HepG2 (cell line): ENCODE data around the gene ACYP2. TPM values are rescaled to one million over a fixed set of nuclear protein-coding genes. Genes with fewer than 3 reads are reported as not detected.
A peak's percentile ranks its signal among the peaks of the same experiment; 100 is the strongest.
"Not testable (repeated sequence)": the region's sequence is repeated elsewhere in the genome, so short reads cannot be mapped to it uniquely, and the experiment has no call there.

Source experiments
- ATAC-seq: fragments of 200-7000 bp; cut with Tn5 transposase; 3 replicates; pipeline ENCODE4 v1.9.1; 2020; ENCODE audit warnings: mild to moderate bottlenecking, moderate library complexity
- BruUV-seq: library from RNA; stranded (reverse); fragments of 400-500 nt; replicated peaks from 2 replicates; lab custom pipeline; 2021; lab: Mats Ljungman, UMichigan
- CTCF ChIA-PET: fragments of 300-600 bp; formaldehyde crosslinking; extraction: SDS; loops from one replicate; lab custom pipeline; 2021; ENCODE audit warnings: low total read pairs, inconsistent platforms, low intra/inter-chr PET ratio; lab: Yijun Ruan, JAX
- POLR2A ChIA-PET: fragments of 350-600 bp; sonication (Branson Sonifier 250); formaldehyde crosslinking; loops from one replicate; lab custom pipeline; 2020; ENCODE audit warnings: antibody characterized with exemption, inconsistent platforms; lab: Yijun Ruan, JAX
- DNase-seq: peaks from one replicate; pipeline ENCODE4 v3.0.0-alpha.2; 2015; ENCODE audit warnings: low spot score
- FAIRE-seq: peaks from 3 replicates; lab custom pipeline; 2011; peaks lifted over from hg19 to GRCh38; lab: Jason Lieb, UNC
- H2AFZ ChIP-seq: one replicate; pipeline ENCODE4 v1.6.1; 2011; ENCODE audit warnings: low read length, inconsistent platforms
- H3K27ac ChIP-seq: fragments of 300-600 bp; 3 replicates; pipeline ENCODE4 v1.8.0; 2011; ENCODE audit warnings: mixed run types, mild to moderate bottlenecking, mixed read lengths, low read length, inconsistent platforms; ENCODE audit not compliant: insufficient read depth; ENCODE audit errors: extremely low read length
- H3K27me3 ChIP-seq, 2 experiments: fragments of 200-600 bp in 1 of 2; 2 replicates in 1 of 2; 3 replicates in 1 of 2; pipeline versions ENCODE4 v1.6.0 to v1.8.0; 2011; ENCODE audit warnings: low read length in 2 of 2, mild to moderate bottlenecking in 2 of 2, moderate library complexity in 2 of 2, inconsistent platforms in 1 of 2; ENCODE audit not compliant: insufficient read depth in 2 of 2, control insufficient read depth in 1 of 2
- H3K36me3 ChIP-seq, 2 experiments: fragments of 200-600 bp in 1 of 2; replicated peaks in 1 of 2; 2 replicates in 1 of 2; 3 replicates in 1 of 2; pipeline versions ENCODE4 v1.5.1 to v1.8.0; 2011; ENCODE audit warnings: low read length in 2 of 2, inconsistent platforms in 1 of 2; ENCODE audit not compliant: insufficient read depth in 2 of 2, control insufficient read depth in 1 of 2
- H3K4me1 ChIP-seq: 2 replicates; pipeline ENCODE4 v1.5.1; 2012; ENCODE audit warnings: low read length, inconsistent platforms; ENCODE audit not compliant: insufficient read depth
- H3K4me2 ChIP-seq: 2 replicates; pipeline ENCODE4 v1.6.0; 2011; ENCODE audit warnings: low read depth, low read length, inconsistent platforms
- H3K4me3 ChIP-seq, 3 experiments: fragments of 200-600 bp in 1 of 3; sonication (generic), shearing (Covaris generic) in 1 of 3; replicated peaks in 1 of 3; 2 replicates each; pipeline ENCODE4 v1.5.1; 2011 to 2016; ENCODE audit warnings: low read length in 3 of 3, inconsistent platforms in 2 of 3, low read depth in 2 of 3, mild to moderate bottlenecking in 2 of 3, control low read depth in 1 of 3, mixed read lengths in 1 of 3; ENCODE audit not compliant: insufficient read depth in 1 of 3
- H3K79me2 ChIP-seq: one replicate; pipeline ENCODE4 v1.6.1; 2011; ENCODE audit warnings: low read length, inconsistent platforms; ENCODE audit not compliant: insufficient read depth
- H3K9ac ChIP-seq: 2 replicates; pipeline ENCODE4 v1.6.0; 2011; ENCODE audit warnings: mild to moderate bottlenecking, low read depth, low read length, inconsistent platforms; ENCODE audit not compliant: insufficient read depth
- H3K9me3 ChIP-seq: 2 replicates; pipeline ENCODE4 v1.5.1; 2012; ENCODE audit warnings: mild to moderate bottlenecking, low read length
- H4K20me1 ChIP-seq: 2 replicates; pipeline ENCODE4 v1.6.0; 2011; ENCODE audit warnings: inconsistent platforms, mild to moderate bottlenecking, low read length, moderate library complexity; ENCODE audit not compliant: insufficient read depth
- DNMT3B ChIP-seq: conservative IDR thresholded peaks from 2 replicates; pipeline ENCODE4 v1.6.1; 2016; ENCODE audit warnings: missing biosample characterization, control low read depth
- GPN1 ChIP-seq: sonication (generic); formaldehyde crosslinking; IDR thresholded peaks from 2 replicates; pipeline ENCODE4 v1.5.1; 2020; ENCODE audit warnings: missing genetic modification reagents, borderline replicate concordance
- MAFG ChIP-seq: sonication (generic); formaldehyde crosslinking; IDR thresholded peaks from 2 replicates; pipeline ENCODE4 v1.5.1; 2020; ENCODE audit warnings: mild to moderate bottlenecking, missing genetic modification reagents
- RFX1 ChIP-seq: fragments of 450-650 bp; IDR thresholded peaks from 2 replicates; pipeline ENCODE4 v1.6.1; 2017
- ZBTB1 ChIP-seq: sonication (generic); formaldehyde crosslinking; IDR thresholded peaks from 2 replicates; pipeline ENCODE4 v1.4.0; 2020; ENCODE audit warnings: missing genetic modification reagents, borderline replicate concordance
- ZNF160 ChIP-seq: sonication (generic); formaldehyde crosslinking; IDR thresholded peaks from 2 replicates; pipeline ENCODE4 v1.8.0; 2022; ENCODE audit warnings: mild to moderate bottlenecking, inconsistent platforms, missing genetic modification reagents
- ZNF431 ChIP-seq: sonication (generic); formaldehyde crosslinking; IDR thresholded peaks from 2 replicates; pipeline ENCODE4 v1.9.0; 2022; ENCODE audit warnings: missing genetic modification reagents, low read depth, mild to moderate bottlenecking, borderline replicate concordance
- ZNF614 ChIP-seq: IDR thresholded peaks from 2 replicates; pipeline ENCODE4 v1.6.1; 2018; ENCODE audit warnings: missing biosample characterization, missing genetic modification reagents, inconsistent platforms, borderline replicate concordance
- ZNF720 ChIP-seq: sonication (generic); formaldehyde crosslinking; IDR thresholded peaks from 2 replicates; pipeline ENCODE4 v1.4.0; 2020; ENCODE audit warnings: missing genetic modification reagents
- ZNF746 ChIP-seq: sonication (generic); formaldehyde crosslinking; IDR thresholded peaks from 2 replicates; pipeline ENCODE4 v1.8.0; 2022; ENCODE audit warnings: mild to moderate bottlenecking, missing genetic modification reagents
- ZNF768 ChIP-seq: sonication (generic); formaldehyde crosslinking; IDR thresholded peaks from 2 replicates; pipeline ENCODE4 v1.4.0; 2020; ENCODE audit warnings: missing genetic modification reagents
- WGBS: methylation state at CpG from one replicate; pipeline ENCODE4 v1.1.6; 2017; ENCODE audit warnings: low lambda C conversion rate; 5-methylcytosine and 5-hydroxymethylcytosine counted together
- in situ Hi-C: cut with HindIII; loops from 2 replicates; pipeline ENCODE4 v1.10.0; 2017; ENCODE audit warnings: low pct_unique_long_range_greater_than_20kb; ENCODE audit not compliant: extremely low pct_ligation_motif_present
- intact Hi-C: fragments of 100-400 bp; cut with micrococcal nuclease; formaldehyde crosslinking; loops from one replicate; pipeline ENCODE4 v1.10.0; 2022; ENCODE audit not compliant: unreplicated experiment
- polyA plus RNA-seq, 8 experiments: library from polyadenylated mRNA; depleted of rRNA in 3 of 8; stranded (reverse) in 7 of 8; unstranded in 1 of 8; fragments of >200 nt; fragmentation: Illumina TruSeq in 4 of 8; extraction: Trizol in 4 of 8; gene quantifications; 2 replicates each; pipeline versions ENCODE4 v1.2.1 to v1.2.3, GENCODE V29; 2011 to 2016; ENCODE audit warnings: low read depth in 4 of 8, missing spikeins in 1 of 8, mixed read lengths in 1 of 8; ENCODE audit not compliant: insufficient read depth in 1 of 8
- total RNA-seq, 5 experiments: library from RNA; depleted of rRNA; stranded (reverse); fragments of >200 nt; fragmentation: Illumina TruSeq; extraction: Trizol; gene quantifications; 2 replicates each; pipeline ENCODE4 v1.2.3, GENCODE V29; 2016; ENCODE audit warnings: low read depth in 1 of 5
- TF ChIP-seq, protein P1 (sequence below): sonication (generic); formaldehyde crosslinking; IDR thresholded peaks from 2 replicates; pipeline ENCODE4 v1.5.0; 2020; ENCODE audit warnings: missing genetic modification reagents, mild to moderate bottlenecking, borderline replicate concordance

ACYP2 gene
- total and polyA plus RNA-seq, 2 of the 13 experiments (the other 11 are each of a cell fraction or from before 2014, with no cell fraction given) = 12.3 to 12.7 TPM

DNA sequence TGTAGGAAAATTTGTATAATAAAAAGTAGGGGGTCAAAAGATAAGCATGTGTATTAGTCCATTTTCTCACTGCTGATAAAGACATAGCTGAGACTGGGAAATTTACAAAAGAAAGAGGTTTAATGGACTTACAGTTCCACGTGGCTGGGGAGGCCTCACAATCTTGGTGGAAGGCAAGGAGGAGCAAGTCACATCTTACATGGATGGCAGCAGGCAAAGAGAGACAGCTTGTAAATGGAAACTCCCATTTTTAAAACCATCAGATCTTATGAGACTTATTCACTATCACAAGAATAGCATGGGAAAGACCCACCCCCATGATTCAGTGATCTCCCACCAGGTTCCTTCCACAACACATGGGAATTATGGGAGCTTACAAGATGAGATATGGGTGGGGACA lies 149.7 kb downstream of the ACYP2 start:
- Histone ChIP-seq H3K9me3 (peaks cover 11% of the 10 kb centered on the region), H3K4me1 (peaks cover 42% of the 10 kb centered on the region)
- BruUV-seq, FAIRE-seq, H3K4me3 ChIP-seq, H3K36me3 ChIP-seq, H3K27me3 ChIP-seq, POLR2A ChIA-PET, ATAC-seq, H3K27ac ChIP-seq, DNase-seq, H3K9ac ChIP-seq, intact Hi-C loops, H4K20me1 ChIP-seq, H2AFZ ChIP-seq, in situ Hi-C loops, H3K79me2 ChIP-seq: not testable (repeated sequence)
- WGBS = 50% methylated on average over 1 of the region's 1 CpG
- TF ChIP-seq ZNF431 = peak; percentile 96
- TF ChIP-seq, all 625 proteins: peak for 1; not testable (repeated sequence) for 624
- CTCF ChIA-PET, H3K4me2 ChIP-seq: not testable (repeated sequence)

DNA sequence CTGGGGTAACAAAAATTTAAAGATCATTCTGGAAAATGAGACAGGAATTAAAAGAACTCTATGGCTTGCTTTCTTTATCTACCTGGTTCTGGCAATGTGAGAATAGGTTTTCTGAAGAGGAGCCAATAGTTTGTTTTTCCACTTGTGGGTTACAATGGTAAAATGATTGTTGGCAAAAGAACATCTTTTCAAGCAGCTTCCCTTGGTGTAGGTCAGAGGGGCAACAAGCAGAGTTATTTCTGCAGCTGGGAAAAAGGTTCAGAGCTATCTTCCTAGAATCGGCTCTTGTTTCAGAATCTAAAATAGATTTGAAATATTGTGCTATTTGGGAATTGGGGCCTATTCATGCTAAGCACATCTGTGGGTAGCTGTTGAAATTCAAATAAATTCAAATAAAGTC lies 152.2 kb downstream of the ACYP2 start:
- FAIRE-seq (no peak), DNase-seq (no peak), ATAC-seq (no peak)
- Histone ChIP-seq H3K4me2 (no peak overlapping the region), H2AFZ (no peak overlapping the region), H3K27ac (no peak overlapping the region), H3K9me3 (peaks cover 11% of the 10 kb centered on the region), H3K27me3 (no peaks in the 10 kb centered on the region), H3K4me3 (no peak overlapping the region), H3K9ac (no peak overlapping the region), H3K36me3 (no peaks in the 10 kb centered on the region), H4K20me1 (no peaks in the 10 kb centered on the region), H3K4me1 (peaks cover 26% of the 10 kb centered on the region), H3K79me2 (no peaks in the 10 kb centered on the region)
- 88% methylated on average over 1 of the region's 1 CpG for WGBS
- intact Hi-C loops = no loop called here
- no TSS peak for BruUV-seq
- TF ChIP-seq ZNF746 = no peak
- no peak for TF ChIP-seq ZNF768 (CRISPR knock-in tag)
- no peak for TF ChIP-seq ZNF160 (CRISPR knock-in tag)
- no peak for TF ChIP-seq MAFG (CRISPR knock-in tag)
- TF ChIP-seq, protein P1, sequence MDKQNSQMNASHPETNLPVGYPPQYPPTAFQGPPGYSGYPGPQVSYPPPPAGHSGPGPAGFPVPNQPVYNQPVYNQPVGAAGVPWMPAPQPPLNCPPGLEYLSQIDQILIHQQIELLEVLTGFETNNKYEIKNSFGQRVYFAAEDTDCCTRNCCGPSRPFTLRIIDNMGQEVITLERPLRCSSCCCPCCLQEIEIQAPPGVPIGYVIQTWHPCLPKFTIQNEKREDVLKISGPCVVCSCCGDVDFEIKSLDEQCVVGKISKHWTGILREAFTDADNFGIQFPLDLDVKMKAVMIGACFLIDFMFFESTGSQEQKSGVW (CRISPR knock-in tag) = no peak
- no peak for TF ChIP-seq RFX1
- TF ChIP-seq ZNF720 = no peak
- no peak for TF ChIP-seq GPN1 (CRISPR knock-in tag)
- no peak for TF ChIP-seq ZNF614
- TF ChIP-seq DNMT3B (CRISPR knock-in tag) = no peak
- no peak for TF ChIP-seq ZBTB1
- POLR2A ChIA-PET = no interaction called here
- CTCF ChIA-PET = no interaction called here
- in situ Hi-C loops = no loop called here
